Activated T-helper 1 cell treated with anti-CD3 and anti-CD28 coated beads, Interleukin-12 subunit alpha, Interleukin-12 subunit beta, Interleukin-2, Interleukin-4 antibody, amounts not matched to agents 30 ng/mL and 10 ng/mL and 1 ng/mL, durations not matched to agents 14 hours and 24 hours and 36 hours (primary cell): ENCODE results near the gene ATP6AP2. TPM values are rescaled to one million over a fixed set of nuclear protein-coding genes. Genes with fewer than 3 reads are reported as not detected.

ENCODE experiments used
- total RNA-seq: library from RNA; stranded (reverse); gene quantifications from 2 replicates; pipeline ENCODE4 v1.2.3, GENCODE V29; 2022

ATP6AP2 gene
- total RNA-seq, 1 donor from 2014 or later = 65.4 TPM

Other genes starting within 250 kb of the ATP6AP2 start
- gene MPC1L, start 42.5 kb downstream of the ATP6AP2 start, total RNA-seq = not detected in 2 replicates
- 15.7 and 16.9 TPM in 2 replicates for gene CXorf38, start 66.6 kb downstream of the ATP6AP2 start, total RNA-seq
- gene MED14, start 154.6 kb downstream of the ATP6AP2 start, total RNA-seq = 36.4 and 40.9 TPM in 2 replicates